GM18526 (cell line): ENCODE measurements around the gene SPAG16.

Experiments
- POLR2A ChIP-seq: IDR thresholded peaks from 3 replicates; pipeline ENCODE4 v1.6.1; 2011; ENCODE audit not compliant: insufficient read length; ENCODE audit errors: extremely low read depth

The SPAG16 gene

GRCh38 chr2:213561759-213562158 is 277.5 kb downstream of the SPAG16 start:
- no peak for TF ChIP-seq POLR2A

GRCh38 chr2:213562539-213563180 is 278.4 kb downstream of the SPAG16 start:
- TF ChIP-seq POLR2A: no peak

GRCh38 chr2:213566846-213567245 is 282.6 kb downstream of the SPAG16 start:
- TF ChIP-seq POLR2A: no peak

GRCh38 chr2:213609570-213610170 is 325.4 kb downstream of the SPAG16 start:
- TF ChIP-seq POLR2A: no peak

GRCh38 chr2:213627054-213627710 is 342.9 kb downstream of the SPAG16 start:
- no peak for TF ChIP-seq POLR2A

GRCh38 chr2:213627835-213628460 is 343.7 kb downstream of the SPAG16 start:
- TF ChIP-seq POLR2A: no peak

- no peak for TF ChIP-seq POLR2A
These were observed 356.6 kb downstream of the SPAG16 start for GRCh38 chr2:213640738-213641425.

GRCh38 chr2:213644926-213645325 is 360.7 kb downstream of the SPAG16 start:
- no peak for TF ChIP-seq POLR2A

- no peak for TF ChIP-seq POLR2A
These were observed 364.9 kb downstream of the SPAG16 start for GRCh38 chr2:213649176-213649575.

GRCh38 chr2:213664817-213665216 is 380.6 kb downstream of the SPAG16 start:
- no peak for TF ChIP-seq POLR2A

- TF ChIP-seq POLR2A: no peak
These were observed 385.4 kb downstream of the SPAG16 start for GRCh38 chr2:213669657-213670056.

- TF ChIP-seq POLR2A: no peak
These were observed 394.4 kb downstream of the SPAG16 start for GRCh38 chr2:213678437-213679218.

GRCh38 chr2:213679894-213680293 is 395.6 kb downstream of the SPAG16 start:
- TF ChIP-seq POLR2A: no peak

GRCh38 chr2:213682276-213682675 is 398.0 kb downstream of the SPAG16 start:
- TF ChIP-seq POLR2A: no peak

GRCh38 chr2:213688133-213688532 is 403.9 kb downstream of the SPAG16 start:
- no peak for TF ChIP-seq POLR2A
